ENCODE measurements around the gene SEPTIN2.
A peak's percentile ranks its signal among the peaks of the same experiment; 100 is the strongest.
"Not testable (repeated sequence)": the region's sequence is repeated elsewhere in the genome, so short reads cannot be mapped to it uniquely, and the experiment has no call there.

Gene SEPTIN2

DNA sequence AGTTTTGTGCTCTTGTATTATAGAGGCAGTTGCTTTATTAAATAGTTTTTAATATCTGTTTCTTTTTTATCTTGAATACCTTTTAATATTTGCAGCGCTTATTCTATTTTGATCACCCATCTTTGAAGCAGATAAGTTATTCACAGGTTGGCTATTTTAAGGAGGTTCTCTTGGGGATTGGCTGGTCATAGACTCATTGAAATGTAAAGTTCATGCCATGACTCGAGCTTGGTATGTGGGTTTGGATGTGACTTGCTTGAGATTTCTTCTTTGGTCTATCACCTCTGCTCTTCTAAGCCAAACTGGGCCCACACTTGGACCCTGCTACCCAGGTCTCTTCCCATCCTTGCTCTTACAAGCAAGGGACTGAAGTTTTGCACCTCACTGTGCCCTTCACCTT is 74.0 kb downstream of the SEPTIN2 start:
- TF ChIP-seq YY1 (IDR thresholded peaks at IDR 0.05; ENCODE audit: insufficient read depth, insufficient read length): no peak
- TF ChIP-seq ZNF274 (IDR thresholded peaks at IDR 0.05; ENCODE audit: low read depth, low read length): no peak
- no peak for TF ChIP-seq SUZ12 (IDR thresholded peaks at IDR 0.05; ENCODE audit: extremely low read depth, insufficient read depth, insufficient read length)
- no peak overlapping the region for H3K9ac ChIP-seq (ENCODE audit: insufficient read length, low read depth)
- no peaks in the 10 kb centered on the region for H3K9me3 ChIP-seq (ENCODE audit: insufficient read depth, low read length)
- H3K4me3 ChIP-seq (ENCODE audit: insufficient read length, low read depth): no peak overlapping the region
- H3K4me1 ChIP-seq (ENCODE audit: insufficient read depth, insufficient read length): no peaks in the 10 kb centered on the region
- no peaks in the 10 kb centered on the region for H3K27me3 ChIP-seq (ENCODE audit: insufficient read depth, insufficient read length)
- no peak for DNase-seq (ENCODE audit: low read depth, low spot score)
- peaks cover 8% of the 10 kb centered on the region for H3K36me3 ChIP-seq (ENCODE audit: insufficient read depth, insufficient read length, low read length)

DNA sequence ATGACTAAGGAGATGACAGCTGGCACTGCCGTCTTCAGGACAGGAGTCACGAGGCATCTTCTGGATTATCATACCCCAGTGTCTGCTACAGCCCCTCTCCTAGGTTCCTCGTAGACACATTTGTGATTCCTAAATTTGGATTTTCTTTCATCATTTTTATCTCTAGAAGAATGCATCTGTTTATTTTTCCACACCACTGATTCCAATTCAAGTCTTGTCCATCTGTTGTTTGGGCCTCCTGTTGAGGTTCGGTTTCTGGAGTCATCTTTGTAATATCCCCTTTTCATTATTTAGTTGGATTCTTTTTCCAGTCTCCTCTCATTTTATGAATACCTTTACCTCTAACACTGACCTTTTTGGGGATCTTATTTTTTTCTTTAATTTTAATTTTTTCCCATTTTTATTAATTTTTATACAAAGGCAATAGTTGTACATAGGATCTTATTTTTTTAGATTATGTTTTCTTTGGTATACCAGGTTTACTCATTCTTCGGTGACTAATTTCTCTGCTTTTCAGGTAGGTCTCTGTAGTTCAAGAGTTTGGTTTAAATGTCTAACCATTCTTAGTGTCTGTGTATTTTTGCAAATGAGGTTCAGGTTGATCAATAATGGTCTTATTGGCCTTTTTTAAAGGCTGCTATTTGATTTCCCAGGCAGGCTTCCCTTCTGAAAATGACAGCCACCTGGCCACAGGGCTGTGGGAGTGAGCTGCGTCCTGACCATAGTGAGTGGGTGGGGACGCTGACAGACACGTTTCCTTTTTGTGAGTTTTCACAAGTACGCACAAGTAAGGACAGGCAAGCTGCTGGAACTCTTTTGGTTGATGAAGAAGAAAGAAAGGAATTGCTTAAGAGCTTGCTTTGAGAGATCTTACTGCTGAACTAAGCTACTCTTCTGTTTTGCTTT is 74.8 kb downstream of the SEPTIN2 start:
- peaks cover 15% of the 10 kb centered on the region for H3K36me3 ChIP-seq (ENCODE audit: insufficient read depth, insufficient read length, low read length)
- TF ChIP-seq SUZ12 (IDR thresholded peaks at IDR 0.05; ENCODE audit: extremely low read depth, insufficient read depth, insufficient read length): no peak
- TF ChIP-seq ZNF274 (IDR thresholded peaks at IDR 0.05; ENCODE audit: low read depth, low read length): no peak
- no peak for TF ChIP-seq YY1 (IDR thresholded peaks at IDR 0.05; ENCODE audit: insufficient read depth, insufficient read length)
- H3K4me1 ChIP-seq (ENCODE audit: insufficient read depth, insufficient read length): no peaks in the 10 kb centered on the region
- DNase-seq (ENCODE audit: low read depth, low spot score): no peak
- H3K27me3 ChIP-seq (ENCODE audit: insufficient read depth, insufficient read length): no peaks in the 10 kb centered on the region
- no peak overlapping the region for H3K4me3 ChIP-seq (ENCODE audit: insufficient read length, low read depth)
- no peaks in the 10 kb centered on the region for H3K9me3 ChIP-seq (ENCODE audit: insufficient read depth, low read length)
- no peak overlapping the region for H3K9ac ChIP-seq (ENCODE audit: insufficient read length, low read depth)

DNA sequence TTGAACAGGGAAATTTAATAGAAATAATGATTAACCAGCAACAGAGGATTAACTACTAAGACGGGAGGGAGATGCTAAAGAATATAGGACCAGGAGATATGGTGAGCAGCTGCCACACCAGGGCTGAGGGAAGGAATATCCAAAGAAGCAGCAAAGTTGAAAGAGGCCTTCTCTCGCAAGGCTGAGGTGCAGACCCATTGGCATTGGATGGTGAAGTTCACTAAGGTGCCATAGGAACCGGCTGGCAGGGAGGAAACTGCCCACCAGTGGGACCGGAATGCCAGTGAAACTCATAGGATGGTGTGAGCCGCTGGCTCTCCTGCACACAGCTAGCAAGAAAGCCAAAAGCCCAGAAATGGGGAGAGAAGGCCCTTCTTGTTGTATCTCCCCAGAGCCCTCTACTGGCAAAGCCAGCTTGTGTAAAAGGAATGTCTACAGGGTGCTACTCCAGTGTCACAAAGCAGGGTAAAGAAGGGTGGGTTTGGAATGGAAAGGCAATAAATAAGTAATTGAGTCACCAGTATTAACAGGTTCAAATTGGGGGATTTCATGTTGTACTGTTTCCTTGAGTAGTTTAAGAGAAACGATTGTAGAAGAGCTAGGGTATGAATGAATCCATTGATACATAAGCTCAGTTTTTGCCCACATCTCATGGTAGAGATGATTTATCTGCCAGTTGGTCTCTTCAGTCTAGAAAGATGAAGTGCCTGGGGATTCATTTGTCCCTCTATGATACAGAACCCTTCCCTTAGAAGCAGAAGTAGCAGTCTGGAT is 76.4 kb downstream of the SEPTIN2 start:
- peak; percentile 20 for DNase-seq (ENCODE audit: low read depth, low spot score)
- Histone ChIP-seq H3K4me1 (ENCODE audit: insufficient read depth, insufficient read length) (no peaks in the 10 kb centered on the region), H3K4me3 (ENCODE audit: insufficient read length, low read depth) (no peak overlapping the region), H3K27me3 (ENCODE audit: insufficient read depth, insufficient read length) (no peaks in the 10 kb centered on the region), H3K36me3 (ENCODE audit: insufficient read depth, insufficient read length, low read length) (peaks cover 17% of the 10 kb centered on the region), H3K9me3 (ENCODE audit: insufficient read depth, low read length) (no peaks in the 10 kb centered on the region), H3K9ac (ENCODE audit: insufficient read length, low read depth) (no peak overlapping the region)
- TF ChIP-seq YY1 (IDR thresholded peaks at IDR 0.05; ENCODE audit: insufficient read depth, insufficient read length): no peak
- TF ChIP-seq SUZ12 (IDR thresholded peaks at IDR 0.05; ENCODE audit: extremely low read depth, insufficient read depth, insufficient read length): no peak
- TF ChIP-seq ZNF274 (IDR thresholded peaks at IDR 0.05; ENCODE audit: low read depth, low read length): no peak

DNA sequence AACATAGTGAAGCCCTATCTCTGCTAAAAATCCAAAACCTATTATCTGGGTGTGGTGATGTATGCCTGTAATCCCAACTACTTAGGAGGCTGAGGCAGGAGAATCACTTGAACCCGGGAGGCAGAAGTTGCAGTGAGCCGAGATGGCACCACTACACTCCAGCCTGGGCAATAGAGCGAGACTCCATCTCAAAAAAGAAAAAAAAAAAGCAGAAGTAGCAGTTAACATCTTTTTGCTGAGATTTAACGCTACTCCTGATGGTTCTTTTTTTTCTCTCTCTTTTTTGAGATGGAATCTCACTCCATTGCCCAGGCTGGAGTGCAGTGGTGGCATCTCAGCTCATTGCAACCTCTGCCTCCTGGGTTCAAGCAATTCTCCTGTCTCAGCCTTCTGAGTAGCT is 77.0 kb downstream of the SEPTIN2 start:
- DNase-seq (ENCODE audit: low read depth, low spot score); H3K4me3 ChIP-seq (ENCODE audit: insufficient read length, low read depth); H3K9ac ChIP-seq (ENCODE audit: insufficient read length, low read depth); H3K4me1 ChIP-seq (ENCODE audit: insufficient read depth, insufficient read length); H3K27me3 ChIP-seq (ENCODE audit: insufficient read depth, insufficient read length); H3K9me3 ChIP-seq (ENCODE audit: insufficient read depth, low read length): not testable (repeated sequence)
- H3K36me3 ChIP-seq (ENCODE audit: insufficient read depth, insufficient read length, low read length): peaks cover 17% of the 10 kb centered on the region

DNA sequence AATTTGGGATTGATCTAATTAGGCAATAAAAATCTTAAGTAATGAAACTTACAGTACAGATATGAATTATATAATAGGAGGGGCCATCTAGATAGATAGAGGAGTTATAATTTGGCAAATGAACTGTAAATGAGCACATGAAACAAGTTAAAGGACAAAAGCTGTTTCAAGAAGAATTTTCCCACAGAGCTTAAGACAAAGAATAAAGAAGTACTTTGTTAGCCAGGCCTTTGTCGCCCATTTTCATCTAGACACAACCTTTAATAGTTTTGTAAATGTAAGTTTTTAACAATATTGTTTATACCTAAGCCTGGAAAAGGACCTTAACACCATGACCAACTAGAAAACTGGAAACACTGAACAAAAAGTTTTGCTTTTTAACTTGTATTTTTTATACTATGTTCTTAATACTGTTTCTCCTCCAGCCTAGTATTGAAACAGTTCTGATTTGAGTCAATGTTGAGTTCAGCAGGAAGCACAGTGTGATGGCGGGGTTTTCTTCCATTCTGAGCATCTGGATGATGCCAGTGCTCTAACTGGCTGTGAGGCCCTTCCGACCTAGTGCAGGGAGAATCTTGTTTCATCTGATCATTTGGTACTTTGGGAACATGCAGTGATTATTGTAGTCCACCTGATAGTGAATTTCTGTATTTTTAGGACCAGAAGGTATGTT is 77.9 kb downstream of the SEPTIN2 start:
- no peak overlapping the region for H3K4me3 ChIP-seq (ENCODE audit: insufficient read length, low read depth)
- H3K9me3 ChIP-seq (ENCODE audit: insufficient read depth, low read length): no peaks in the 10 kb centered on the region
- DNase-seq (ENCODE audit: low read depth, low spot score): no peak
- H3K36me3 ChIP-seq (ENCODE audit: insufficient read depth, insufficient read length, low read length): peaks cover 15% of the 10 kb centered on the region
- H3K27me3 ChIP-seq (ENCODE audit: insufficient read depth, insufficient read length): no peaks in the 10 kb centered on the region
- H3K4me1 ChIP-seq (ENCODE audit: insufficient read depth, insufficient read length): no peaks in the 10 kb centered on the region
- TF ChIP-seq ZNF274 (IDR thresholded peaks at IDR 0.05; ENCODE audit: low read depth, low read length) (no peak), YY1 (IDR thresholded peaks at IDR 0.05; ENCODE audit: insufficient read depth, insufficient read length) (no peak), SUZ12 (IDR thresholded peaks at IDR 0.05; ENCODE audit: extremely low read depth, insufficient read depth, insufficient read length) (no peak)
- no peak overlapping the region for H3K9ac ChIP-seq (ENCODE audit: insufficient read length, low read depth)

DNA sequence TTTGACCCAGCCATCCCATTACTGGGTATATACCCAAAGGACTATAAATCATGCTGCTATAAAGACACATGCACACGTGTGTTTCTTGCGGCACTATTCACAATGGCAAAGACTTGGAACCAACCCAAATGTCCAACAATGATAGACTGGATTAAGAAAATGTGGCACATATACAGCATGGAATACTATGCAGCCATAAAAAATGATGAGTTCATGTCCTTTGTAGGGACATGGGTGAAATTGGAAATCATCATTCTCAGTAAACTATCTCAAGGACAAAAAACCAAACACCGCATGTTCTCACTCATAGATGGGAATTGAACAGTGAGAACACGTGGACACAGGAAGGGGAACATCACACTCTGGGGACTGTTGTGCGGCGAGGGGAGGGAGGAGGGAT is 81.1 kb downstream of the SEPTIN2 start:
- H3K36me3 ChIP-seq (ENCODE audit: insufficient read depth, insufficient read length, low read length); H3K9ac ChIP-seq (ENCODE audit: insufficient read length, low read depth); H3K9me3 ChIP-seq (ENCODE audit: insufficient read depth, low read length); DNase-seq (ENCODE audit: low read depth, low spot score); H3K4me1 ChIP-seq (ENCODE audit: insufficient read depth, insufficient read length); H3K27me3 ChIP-seq (ENCODE audit: insufficient read depth, insufficient read length); H3K4me3 ChIP-seq (ENCODE audit: insufficient read length, low read depth): not testable (repeated sequence)

Measured in NT2/D1 (cell line).